B cell (primary cell): Measurements from ENCODE around the gene USP36.

Experiments used
- CTCF ChIP-seq: fragments of 200-600 bp; IDR thresholded peaks from one replicate; pipeline ENCODE4 v1.8.0; 2022; ENCODE audit warnings: antibody characterized with exemption, mild to moderate bottlenecking
- EZH2 ChIP-seq: IDR thresholded peaks from 2 replicates; pipeline ENCODE4 v1.6.1; 2012; ENCODE audit warnings: borderline replicate concordance, low read depth, mild to moderate bottlenecking, moderate library complexity, low read length; ENCODE audit not compliant: insufficient read depth, poor library complexity, severe bottlenecking

GRCh38 chr17:78790552-78790951 lies 50.1 kb downstream of the USP36 start:
- TF ChIP-seq CTCF (no peak), EZH2 (no peak)
